ENCODE data around the gene YTHDF1.

The YTHDF1 gene

GRCh38 chr20:63154395-63154794 is 61.5 kb downstream of the YTHDF1 start:
- DNase-seq = no peak

GRCh38 chr20:63153254-63154221 is 62.4 kb downstream of the YTHDF1 start:
- DNase-seq = no peak

- no peak for DNase-seq
Measured at GRCh38 chr20:63152322-63153253, 63.3 kb downstream of the YTHDF1 start.

GRCh38 chr20:63151554-63152321 is 64.2 kb downstream of the YTHDF1 start:
- no peak for DNase-seq

- no peak for DNase-seq
Measured at GRCh38 chr20:63150911-63151531, 64.9 kb downstream of the YTHDF1 start.

GRCh38 chr20:63150391-63150898 is 65.5 kb downstream of the YTHDF1 start:
- DNase-seq = no peak

GRCh38 chr20:63149531-63150192 is 66.3 kb downstream of the YTHDF1 start:
- no peak for DNase-seq

GRCh38 chr20:63148696-63149095 is 67.2 kb downstream of the YTHDF1 start:
- no peak for DNase-seq

- DNase-seq = no peak
Measured at GRCh38 chr20:63147532-63147931, 68.4 kb downstream of the YTHDF1 start.

Data from inflammatory macrophage (primary cell).